GM18505 (cell line): ENCODE measurements around the gene HOMER2.
"Not testable (repeated sequence)": the region's sequence is repeated elsewhere in the genome, so short reads cannot be mapped to it uniquely, and the experiment has no call there.

Experiments used
- ATAC-seq: cut with Tn5 transposase; IDR thresholded peaks from one replicate; pipeline ENCODE4 v1.9.1; 2021; ENCODE audit not compliant: unreplicated experiment
- POLR2A ChIP-seq: IDR thresholded peaks from 4 replicates; pipeline ENCODE4 v1.6.1; 2011; ENCODE audit warnings: borderline replicate concordance; ENCODE audit not compliant: insufficient read depth, insufficient read length; ENCODE audit errors: extremely low read depth

HOMER2 gene

DNA sequence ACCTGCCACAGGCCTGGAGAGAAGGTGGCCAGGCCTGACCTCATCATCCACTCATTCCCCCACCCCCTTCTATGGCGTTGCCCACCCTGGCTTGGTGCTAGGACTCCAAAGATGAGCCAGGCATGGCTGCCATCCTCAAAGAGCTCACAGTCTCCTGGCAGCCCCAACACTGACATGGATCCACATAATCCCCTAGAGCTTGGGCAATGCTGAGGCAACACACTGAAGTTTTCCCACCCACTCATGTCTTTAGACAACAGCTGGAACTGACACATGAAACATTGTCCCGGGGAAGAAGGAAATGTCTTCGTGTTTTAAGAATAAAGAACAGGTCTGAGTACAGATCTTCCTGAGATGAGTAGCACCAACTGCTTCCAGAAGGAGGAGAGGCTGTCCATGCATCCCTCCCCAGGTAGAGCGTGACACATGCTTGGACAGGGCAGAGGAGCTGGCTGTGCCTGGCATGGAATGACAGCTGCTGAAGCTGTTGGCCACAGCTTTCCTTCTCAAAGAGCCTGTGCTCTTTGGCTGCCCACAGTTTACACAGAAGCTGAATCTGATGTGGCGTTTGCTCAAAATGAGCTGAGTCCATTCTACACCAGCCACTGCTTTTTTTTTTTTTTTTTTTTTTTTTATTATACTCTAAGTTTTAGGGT lies 70.1 kb downstream of the HOMER2 start:
- ATAC-seq, result no peak

GRCh38 chr15:82881747-82882146 lies 70.8 kb downstream of the HOMER2 start:
- no peak for TF ChIP-seq POLR2A
- no peak for ATAC-seq

More for the DNA sequence above, 70.1 kb downstream of the HOMER2 start:
- TF ChIP-seq POLR2A, result no peak

GRCh38 chr15:82880704-82881103 lies 71.8 kb downstream of the HOMER2 start:
- TF ChIP-seq POLR2A, result no peak
- ATAC-seq, result no peak

DNA sequence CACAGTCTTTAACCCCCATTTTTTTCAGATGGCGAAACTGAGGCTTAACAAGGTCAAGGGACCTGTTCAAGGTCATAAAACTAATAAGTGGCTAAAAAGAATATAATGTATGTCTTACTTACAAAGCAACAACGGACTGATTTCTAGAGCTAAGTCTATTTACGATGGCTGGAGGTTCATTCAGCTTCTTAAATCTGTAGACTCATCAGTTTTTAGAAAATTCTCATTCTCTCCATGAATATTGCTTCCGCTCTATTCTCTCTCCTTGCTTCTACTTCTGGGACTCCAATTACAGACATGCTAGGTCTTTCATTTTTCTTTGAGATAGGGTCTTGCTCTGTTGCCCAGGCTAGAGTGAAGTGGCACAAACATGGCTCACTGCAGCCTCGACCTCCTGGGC lies 74.2 kb downstream of the HOMER2 start:
- no peak for TF ChIP-seq POLR2A
- no peak for ATAC-seq

DNA sequence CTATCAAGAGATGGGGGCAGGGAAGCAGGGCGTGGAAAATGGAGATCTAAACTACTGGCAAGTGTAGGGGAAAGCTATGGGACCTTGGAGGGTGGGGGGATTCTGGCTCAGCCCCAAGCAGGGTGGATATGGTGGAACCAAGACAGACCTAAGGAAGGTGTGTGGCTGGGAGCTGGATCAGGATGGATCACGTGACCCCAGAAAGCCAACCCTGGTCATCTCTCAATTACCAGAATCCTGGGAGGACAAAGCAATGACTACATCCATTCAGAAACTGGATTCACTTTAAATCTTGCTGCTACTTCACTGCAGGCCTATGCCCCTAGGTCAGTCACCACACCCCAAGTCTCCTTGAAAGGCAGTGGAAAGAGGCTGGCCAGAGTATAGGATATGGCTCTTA lies 74.7 kb downstream of the HOMER2 start:
- no peak for TF ChIP-seq POLR2A
- no peak for ATAC-seq

DNA sequence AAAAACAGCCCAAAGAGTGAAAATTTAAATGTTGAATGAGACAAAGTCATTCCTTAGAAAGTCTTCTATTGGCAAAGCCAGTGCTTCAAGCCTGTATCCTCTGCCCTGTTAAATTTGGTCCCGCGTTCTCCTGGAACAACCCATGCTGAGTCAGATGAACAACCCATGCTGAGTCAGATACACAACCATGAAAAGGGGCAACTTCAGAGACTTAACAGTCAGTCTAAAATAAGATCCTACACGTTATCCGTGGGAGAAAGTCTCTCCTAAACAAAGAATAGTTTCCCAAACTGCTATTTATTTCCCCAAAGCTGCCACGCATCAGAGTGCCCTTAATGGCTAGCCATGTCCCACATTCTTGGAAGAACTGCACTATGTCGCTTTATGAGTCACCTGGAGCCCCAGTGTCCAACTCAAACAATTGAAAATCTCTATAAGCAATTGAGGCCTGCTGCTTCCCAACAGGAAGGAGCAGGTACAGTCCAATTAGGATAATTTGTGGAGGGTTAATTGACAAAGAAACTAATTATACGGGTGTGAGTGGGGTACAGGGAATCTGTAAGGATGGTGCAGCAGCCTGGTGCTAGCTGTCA lies 77.0 kb downstream of the HOMER2 start:
- no peak for ATAC-seq
- no peak for TF ChIP-seq POLR2A

DNA sequence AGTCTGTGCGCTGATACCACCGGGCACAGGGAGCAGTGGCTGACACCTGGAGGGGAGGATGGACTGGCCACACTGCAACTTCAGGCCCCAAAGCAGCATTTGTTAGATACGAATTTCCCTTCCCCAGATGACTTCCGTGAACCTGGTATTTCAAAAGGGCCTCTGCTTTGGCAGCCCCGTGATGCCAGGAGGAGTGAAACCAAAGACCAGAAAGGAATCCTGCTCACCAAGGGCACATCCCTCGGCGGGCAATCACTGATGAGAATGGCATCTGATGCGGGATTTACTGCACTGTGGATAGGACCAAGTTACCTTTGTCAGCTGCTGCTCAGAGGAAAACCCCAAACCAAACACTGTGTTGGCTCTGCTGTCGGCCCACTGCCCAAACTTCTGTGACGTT lies 77.6 kb downstream of the HOMER2 start:
- TF ChIP-seq POLR2A, result no peak
- no peak for ATAC-seq

GRCh38 chr15:82874267-82874666 lies 78.3 kb downstream of the HOMER2 start:
- no peak for TF ChIP-seq POLR2A
- no peak for ATAC-seq

DNA sequence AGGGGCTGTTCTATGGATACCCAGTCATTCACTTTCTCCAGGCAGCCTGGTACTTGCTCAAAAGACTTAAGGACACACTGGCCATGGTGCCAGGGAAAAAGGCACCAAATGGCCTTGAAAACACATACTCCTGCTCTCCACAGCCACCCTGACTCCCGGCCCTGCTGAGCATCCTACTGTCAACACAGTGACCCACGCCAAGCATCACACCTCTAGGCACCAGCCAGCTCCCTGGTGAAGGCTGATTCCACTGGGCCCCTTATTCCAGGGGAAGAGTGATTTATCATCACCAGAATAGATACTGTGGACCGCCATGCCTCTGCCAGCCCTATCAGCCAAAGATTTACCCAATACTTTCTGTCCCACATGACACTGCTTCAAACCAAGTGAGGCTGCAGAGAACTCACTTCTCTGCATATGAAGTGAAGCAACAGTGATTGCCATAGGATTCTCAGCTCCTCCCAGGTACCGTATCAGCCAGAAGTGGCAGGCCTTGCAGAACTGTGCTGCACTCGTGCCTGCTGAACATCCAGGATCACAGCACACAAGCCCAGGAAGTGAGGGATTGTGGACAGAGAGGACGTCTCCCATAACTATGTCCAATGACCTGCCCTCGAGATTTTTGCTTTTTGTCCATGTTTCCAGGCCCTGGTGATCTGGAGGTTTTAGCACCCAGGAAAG lies 79.4 kb downstream of the HOMER2 start:
- TF ChIP-seq POLR2A, result no peak
- no peak for ATAC-seq

DNA sequence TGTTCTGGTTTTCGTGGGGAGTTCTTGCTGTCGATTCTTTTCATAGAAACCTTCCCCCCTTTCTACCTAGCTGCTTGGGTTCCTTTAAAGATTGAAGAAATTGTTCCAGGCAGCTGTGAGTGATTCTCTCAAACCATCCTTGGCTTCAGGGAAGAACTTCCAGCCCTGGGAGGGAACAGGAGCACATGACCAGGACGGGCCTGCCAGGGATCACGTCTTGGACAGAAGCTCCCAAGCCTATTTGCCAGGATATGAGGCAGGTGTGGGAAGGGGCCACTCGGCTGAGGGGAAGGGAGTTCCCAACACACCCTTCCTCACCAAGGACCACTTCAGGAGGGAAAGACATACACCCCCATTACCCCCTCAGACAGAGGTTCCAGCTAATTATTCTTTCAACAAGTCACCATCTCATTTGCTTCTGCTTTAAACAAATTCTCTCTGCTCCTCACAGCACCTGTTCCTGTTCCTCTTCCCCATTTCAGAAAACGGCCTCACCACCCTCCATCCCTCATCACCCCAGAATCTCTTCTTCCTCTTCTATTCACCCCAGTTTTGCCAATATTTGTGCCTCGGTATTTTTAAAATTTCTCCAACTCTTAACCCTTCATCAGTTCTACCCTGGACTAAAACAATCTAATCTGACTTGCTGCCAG lies 80.6 kb downstream of the HOMER2 start:
- ATAC-seq, result no peak
- no peak for TF ChIP-seq POLR2A

GRCh38 chr15:82871358-82871757 lies 81.2 kb downstream of the HOMER2 start:
- no peak for ATAC-seq
- TF ChIP-seq POLR2A, result no peak

DNA sequence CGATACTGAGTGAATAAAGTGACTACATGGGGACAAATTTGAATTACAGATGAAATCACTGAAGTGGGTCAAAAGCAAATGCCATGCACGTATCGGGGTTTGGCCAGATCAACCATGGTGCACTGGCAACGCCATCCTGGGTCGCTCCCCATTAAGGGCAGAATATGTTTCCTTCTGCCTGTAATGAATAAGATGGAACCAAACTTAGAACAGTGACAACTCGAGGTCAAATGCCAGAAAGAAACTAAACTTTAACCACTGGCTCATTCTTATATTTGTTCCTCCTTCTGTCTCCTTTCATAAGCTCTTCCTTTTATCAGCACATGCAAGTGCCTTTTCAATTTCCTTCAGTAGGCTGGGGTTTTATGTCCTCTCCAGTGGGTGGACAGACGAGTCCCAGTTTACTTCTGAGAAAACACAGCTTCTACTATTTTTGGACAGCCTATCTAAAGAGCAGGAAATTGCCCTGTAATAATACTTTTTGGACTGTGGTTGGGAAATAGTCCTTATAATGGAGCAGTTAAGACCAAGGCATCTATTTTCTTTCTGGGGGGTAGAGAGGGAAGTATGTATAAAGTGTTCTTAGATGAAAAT lies 81.7 kb downstream of the HOMER2 start:
- TF ChIP-seq POLR2A, result no peak
- no peak for ATAC-seq

GRCh38 chr15:82865981-82866380 lies 86.5 kb downstream of the HOMER2 start:
- not testable (repeated sequence) for ATAC-seq

GRCh38 chr15:82865581-82865980 lies 86.9 kb downstream of the HOMER2 start:
- ATAC-seq, result not testable (repeated sequence)
